SU-DHL-6 (cell line): ENCODE results near the gene LRP1-AS.

Experiments
- CTCF ChIP-seq: fragments of 200-600 bp; sonication (generic); IDR thresholded peaks from one replicate; pipeline ENCODE4 v1.5.1; 2017; ENCODE audit warnings: antibody characterized with exemption, mild to moderate bottlenecking, low read length, moderate library complexity; ENCODE audit not compliant: insufficient read depth, poor library complexity, severe bottlenecking
- EZH2phosphoT487 ChIP-seq: fragments of 200-600 bp; sonication (generic), shearing (Covaris generic); conservative IDR thresholded peaks from 2 replicates; pipeline ENCODE4 v1.6.1; 2018; ENCODE audit warnings: mild to moderate bottlenecking, antibody characterized with exemption, low read length, moderate library complexity, mixed read lengths

GRCh38 chr12:57133013-57133569 lies 14.3 kb downstream of the LRP1-AS start:
- TF ChIP-seq CTCF, result no peak
- no peak for TF ChIP-seq EZH2phosphoT487
